Cardiac muscle cell (in vitro differentiated cells and primary cell): ENCODE data around the gene ESD. TPM values are rescaled to one million over a fixed set of nuclear protein-coding genes. Genes with fewer than 3 reads are reported as not detected.

Experiments
- DNase-seq, 2 donors: peaks; one replicate each; pipeline versions ENCODE4 v3.0.0 to v3.0.0-alpha.2; 2010 to 2017; ENCODE audit warnings: low read depth in 1 of 2, low spot score in 1 of 2
- H3K27ac ChIP-seq: fragments of 200-600 bp; sonication (generic); 2 replicates; pipeline ENCODE4 v1.5.1; 2016
- H3K27me3 ChIP-seq: fragments of 200-600 bp; sonication (generic); 2 replicates; pipeline ENCODE4 v1.6.0; 2016; ENCODE audit warnings: control low read depth
- H3K36me3 ChIP-seq: fragments of 200-600 bp; sonication (generic); 2 replicates; pipeline ENCODE4 v1.5.1; 2016; ENCODE audit warnings: control low read depth
- H3K4me1 ChIP-seq: fragments of 200-600 bp; sonication (generic); 2 replicates; pipeline ENCODE4 v1.8.1; 2017; ENCODE audit warnings: low read depth, mild to moderate bottlenecking, mixed run types
- H3K4me3 ChIP-seq: fragments of 200-600 bp; sonication (generic); 2 replicates; pipeline ENCODE4 v1.5.1; 2016; ENCODE audit warnings: mild to moderate bottlenecking
- H3K9me3 ChIP-seq: fragments of 200-600 bp; sonication (generic); 2 replicates; pipeline ENCODE4 v1.5.1; 2017; ENCODE audit warnings: low read depth, mild to moderate bottlenecking, control low read depth
- CTCF ChIP-seq: IDR thresholded peaks from 2 replicates; pipeline ENCODE4 v1.5.1; 2012; ENCODE audit warnings: low read depth, mild to moderate bottlenecking, low read length
- polyA plus RNA-seq: library from polyadenylated mRNA; unstranded; fragments of >200 nt; fragmentation: Nextera tagmentation; extraction: Ambion mirVana; gene quantifications from 2 replicates; pipeline ENCODE4 v1.2.1, GENCODE V29; 2016
- total RNA-seq: library from RNA; depleted of rRNA; stranded (reverse); fragments of >200 nt; gene quantifications from 2 replicates; pipeline ENCODE4 v1.2.3, GENCODE V29; 2016

The ESD gene
- total and polyA plus RNA-seq, 2 experiments from 2014 or later = 83.2 to 167 TPM

- H3K4me1 ChIP-seq = no peaks in the 10 kb centered on the region
- TF ChIP-seq CTCF = no peak
- no peak overlapping the region for H3K27ac ChIP-seq
- H3K36me3 ChIP-seq = peaks cover 12% of the 10 kb centered on the region
- H3K9me3 ChIP-seq = no peaks in the 10 kb centered on the region
- DNase-seq = no peak
- no peak overlapping the region for H3K4me3 ChIP-seq
- no peaks in the 10 kb centered on the region for H3K27me3 ChIP-seq
Measured at GRCh38 chr13:46753137-46753536, 43.8 kb downstream of the ESD start.

- DNase-seq = no peak
- H3K9me3 ChIP-seq = no peaks in the 10 kb centered on the region
- no peaks in the 10 kb centered on the region for H3K27me3 ChIP-seq
- no peak overlapping the region for H3K4me3 ChIP-seq
- TF ChIP-seq CTCF = no peak
- H3K27ac ChIP-seq = no peak overlapping the region
- H3K4me1 ChIP-seq = no peaks in the 10 kb centered on the region
- peaks cover 12% of the 10 kb centered on the region for H3K36me3 ChIP-seq
Measured at GRCh38 chr13:46751811-46752635, 44.9 kb downstream of the ESD start.

GRCh38 chr13:46749951-46750350 is 47.0 kb downstream of the ESD start:
- H3K9me3 ChIP-seq = no peaks in the 10 kb centered on the region
- peak overlapping the region; percentile 28 for H3K27ac ChIP-seq
- TF ChIP-seq CTCF = no peak
- DNase-seq = no peak
- H3K4me3 ChIP-seq = no peak overlapping the region
- H3K4me1 ChIP-seq = no peaks in the 10 kb centered on the region
- peaks cover 12% of the 10 kb centered on the region for H3K36me3 ChIP-seq
- no peaks in the 10 kb centered on the region for H3K27me3 ChIP-seq

GRCh38 chr13:46748300-46748699 is 48.7 kb downstream of the ESD start:
- Histone ChIP-seq H3K4me3 (no peak overlapping the region), H3K9me3 (no peaks in the 10 kb centered on the region), H3K4me1 (no peaks in the 10 kb centered on the region), H3K36me3 (peaks cover 12% of the 10 kb centered on the region), H3K27me3 (no peaks in the 10 kb centered on the region), H3K27ac (no peak overlapping the region)
- DNase-seq = no peak
- no peak for TF ChIP-seq CTCF

- Histone ChIP-seq H3K4me3 (no peak overlapping the region), H3K27me3 (no peaks in the 10 kb centered on the region), H3K9me3 (no peaks in the 10 kb centered on the region), H3K27ac (peak overlapping the region; percentile 29), H3K36me3 (peaks cover 12% of the 10 kb centered on the region), H3K4me1 (no peaks in the 10 kb centered on the region)
- TF ChIP-seq CTCF = no peak
- DNase-seq = no peak
Measured at GRCh38 chr13:46747031-46747820, 49.7 kb downstream of the ESD start.
